B cell (primary cell): Measurements from ENCODE around the gene PDZD4. TPM values are rescaled to one million over a fixed set of nuclear protein-coding genes. Genes with fewer than 3 reads are reported as not detected.

Source experiments
- ATAC-seq: fragments of 200-7000 bp; cut with Tn5 transposase; one replicate; pipeline ENCODE4 v1.10.0; 2021; ENCODE audit warnings: low read depth, mild to moderate bottlenecking, moderate number of reproducible peaks, moderate library complexity
- CTCF ChIA-PET: fragments of 350-600 bp; sonication (Branson Sonifier 250); formaldehyde crosslinking; loops from one replicate; lab custom pipeline; 2021; ENCODE audit warnings: antibody characterized with exemption, inconsistent platforms; lab: Charles Lee
- POLR2A ChIA-PET: fragments of 350-600 bp; sonication (Branson Sonifier 250); formaldehyde crosslinking; loops from one replicate; lab custom pipeline; 2021; ENCODE audit warnings: antibody characterized with exemption; lab: Charles Lee
- DNase-seq: peaks from one replicate; pipeline ENCODE4 v3.0.0; 2013
- H2AFZ ChIP-seq: 2 replicates; pipeline ENCODE4 v1.6.1; 2012; ENCODE audit warnings: mild to moderate bottlenecking, low read depth, low read length; ENCODE audit not compliant: insufficient read depth, poor library complexity, severe bottlenecking
- H3K27ac ChIP-seq, 2 donors: 1 replicate in 1 of 2; 2 replicates in 1 of 2; pipeline ENCODE4 v1.5.1; 2012 to 2013; ENCODE audit warnings: low read length in 2 of 2, mild to moderate bottlenecking in 2 of 2, moderate library complexity in 1 of 2
- H3K27me3 ChIP-seq, 4 experiments: fragments of 200-600 bp in 1 of 4; sonication (generic) in 1 of 4; replicated peaks in 1 of 4; 1 replicate in 2 of 4; 2 replicates in 2 of 4; pipeline versions ENCODE4 v1.6.1 to v1.7.0; 2013 to 2016; ENCODE audit warnings: low read length in 3 of 4, mild to moderate bottlenecking in 2 of 4, mixed read lengths in 1 of 4, moderate library complexity in 1 of 4; ENCODE audit not compliant: insufficient read depth in 4 of 4, control insufficient read depth in 3 of 4; ENCODE audit errors: control extremely low read depth in 1 of 4
- H3K36me3 ChIP-seq, 2 experiments: replicated peaks in 1 of 2; 1 replicate in 1 of 2; 2 replicates in 1 of 2; pipeline versions ENCODE4 v1.6.1 to v1.7.1; 2013; ENCODE audit warnings: low read length in 1 of 2; ENCODE audit not compliant: insufficient read depth in 2 of 2, control insufficient read depth in 1 of 2; ENCODE audit errors: control extremely low read depth in 1 of 2, extremely low read depth in 1 of 2
- H3K4me1 ChIP-seq, 2 donors: fragments of 200-600 bp in 1 of 2; sonication (generic) in 1 of 2; 1 replicate in 1 of 2; 2 replicates in 1 of 2; pipeline versions ENCODE4 v1.5.1 to v1.6.1; 2013 to 2017; ENCODE audit warnings: low read length in 2 of 2; ENCODE audit not compliant: control insufficient read depth in 2 of 2, insufficient read depth in 2 of 2
- H3K4me2 ChIP-seq: replicated peaks from 2 replicates; pipeline ENCODE3; 2012; ENCODE audit warnings: mild to moderate bottlenecking, low read depth, low read length; ENCODE audit not compliant: poor library complexity, severe bottlenecking
- H3K4me3 ChIP-seq, 5 experiments: fragments of 200-600 bp in 1 of 5; sonication (generic) in 1 of 5; 1 replicate in 3 of 5; 2 replicates in 2 of 5; pipeline versions ENCODE4 v1.5.1 to v1.7.0; 2011 to 2016; ENCODE audit warnings: low read length in 4 of 5, mild to moderate bottlenecking in 4 of 5, low read depth in 2 of 5, control low read depth in 1 of 5, moderate library complexity in 1 of 5; ENCODE audit not compliant: insufficient read depth in 1 of 5; ENCODE audit errors: control extremely low read depth in 1 of 5, extremely low read depth in 1 of 5
- H3K79me2 ChIP-seq: fragments of 200-600 bp; sonication (generic); one replicate; pipeline ENCODE4 v1.6.0; 2016; ENCODE audit warnings: low read length; ENCODE audit not compliant: control insufficient read depth, insufficient read depth
- H3K9ac ChIP-seq: fragments of 200-600 bp; sonication (generic); 2 replicates; pipeline ENCODE4 v1.6.1; 2017; ENCODE audit warnings: mild to moderate bottlenecking, low read length, moderate library complexity
- H3K9me3 ChIP-seq, 3 donors: one replicate each; pipeline versions ENCODE4 v1.6.1 to v1.7.1; 2013; ENCODE audit warnings: low read length in 2 of 3; ENCODE audit not compliant: control insufficient read depth in 2 of 3, insufficient read depth in 1 of 3; ENCODE audit errors: control extremely low read depth in 1 of 3
- H4K20me1 ChIP-seq: 2 replicates; pipeline ENCODE4 v1.6.0; 2012; ENCODE audit warnings: mild to moderate bottlenecking, low read length; ENCODE audit not compliant: insufficient read depth, control insufficient read depth, poor library complexity, severe bottlenecking
- H3K27ac Mint-ChIP-seq: one replicate; pipeline ENCODE4 v1.8.0; 2021; ENCODE audit warnings: mixed read lengths
- H3K27me3 Mint-ChIP-seq: one replicate; pipeline ENCODE4 v1.8.0; 2021; ENCODE audit warnings: mixed read lengths
- H3K4me1 Mint-ChIP-seq: one replicate; pipeline ENCODE4 v1.8.0; 2021; ENCODE audit warnings: mixed read lengths
- H3K4me3 Mint-ChIP-seq: one replicate; pipeline ENCODE4 v1.8.0; 2021; ENCODE audit warnings: mixed read lengths
- H3K9me3 Mint-ChIP-seq: one replicate; pipeline ENCODE4 v1.8.0; 2022; ENCODE audit warnings: mixed read lengths; ENCODE audit not compliant: insufficient read depth
- CTCF ChIP-seq: fragments of 200-600 bp; IDR thresholded peaks from one replicate; pipeline ENCODE4 v1.8.0; 2022; ENCODE audit warnings: antibody characterized with exemption, mild to moderate bottlenecking
- EZH2 ChIP-seq: IDR thresholded peaks from 2 replicates; pipeline ENCODE4 v1.6.1; 2012; ENCODE audit warnings: borderline replicate concordance, low read depth, mild to moderate bottlenecking, moderate library complexity, low read length; ENCODE audit not compliant: insufficient read depth, poor library complexity, severe bottlenecking
- WGBS: methylation state at CpG from one replicate; pipeline ENCODE4 v1.1.5; 2013; ENCODE audit warnings: missing lambda C conversion rate; ENCODE audit not compliant: insufficient coverage; 5-methylcytosine and 5-hydroxymethylcytosine counted together
- intact Hi-C: fragments of 100-400 bp; cut with micrococcal nuclease; formaldehyde crosslinking; loops from one replicate; pipeline ENCODE4 v1.10.0; 2022
- polyA plus RNA-seq: library from polyadenylated mRNA; depleted of rRNA; stranded (reverse); fragments of >200 nt; gene quantifications from 2 replicates; pipeline ENCODE4 v1.2.3, GENCODE V29; 2012
- total RNA-seq, 2 donors: library from RNA; stranded (reverse); fragments of 120-200 nt in 1 of 2; gene quantifications; 1 replicate in 1 of 2; 2 replicates in 1 of 2; pipeline versions ENCODE4 v1.2.3 to v1.2.4, GENCODE V29; 2013 to 2022

The PDZD4 gene
- total and polyA plus RNA-seq, 2 donors (not counting 1 experiment from before 2014, with no cell fraction given), result 0.36 TPM; not detected in 1

GRCh38 chrX:153761863-153762262 lies 68.5 kb downstream of the PDZD4 start:
- no peaks in the 10 kb centered on the region for H3K9me3 Mint-ChIP-seq
- CTCF ChIA-PET, result interaction anchor here (0.9 to 3.9 kb wide), 2 partner anchors 25 to 186 kb away, joined by 3 to 35 read pairs; no protein-coding TSS in a partner anchor
- 90% methylated on average over 10 of the region's 15 CpGs for WGBS

GRCh38 chrX:153755136-153755535 lies 75.2 kb downstream of the PDZD4 start:
- POLR2A ChIA-PET, result no interaction called here
- Mint-ChIP-seq H3K4me1 (peaks cover 18% of the 10 kb centered on the region), H3K27me3 (no peaks in the 10 kb centered on the region), H3K9me3 (no peaks in the 10 kb centered on the region), H3K27ac (no peak overlapping the region), H3K4me3 (no peak overlapping the region)
- TF ChIP-seq CTCF (no peak), EZH2 (no peak)
- Histone ChIP-seq H3K27me3 (no peaks in the 10 kb centered on the region), H2AFZ (no peak overlapping the region), H3K9ac (no peak overlapping the region), H3K27ac (no peak overlapping the region), H3K79me2 (no peaks in the 10 kb centered on the region), H3K4me3 (no peak overlapping the region), H3K9me3 (no peaks in the 10 kb centered on the region), H3K4me2 (no peak overlapping the region), H3K4me1 (peaks cover 9 to 26% of the 10 kb centered on the region in 2 donors), H3K36me3 (no peaks in the 10 kb centered on the region), H4K20me1 (no peaks in the 10 kb centered on the region)
- intact Hi-C loops, result no loop called here
- CTCF ChIA-PET, result interaction anchor here (0.6 to 1.6 kb wide), 6 partner anchors 11 to 1225 kb away, joined by 3 to 5 read pairs (median 4); partner anchors contain the start of gene SLC6A8
- ATAC-seq, result no peak
- no CpG with 5 or more reads among the region's 1 CpG for WGBS
- no peak for DNase-seq

More at GRCh38 chrX:153761863-153762262, 68.5 kb downstream of the PDZD4 start:
- POLR2A ChIA-PET, result no interaction called here
- no peaks in the 10 kb centered on the region for H3K36me3 ChIP-seq
- no peak overlapping the region for H2AFZ ChIP-seq
- no peak overlapping the region for H3K27ac ChIP-seq
- H3K4me3 Mint-ChIP-seq, result no peak overlapping the region
- intact Hi-C loops, result no loop called here
- TF ChIP-seq CTCF (no peak), EZH2 (no peak)
- no peaks in the 10 kb centered on the region for H4K20me1 ChIP-seq
- ATAC-seq (no peak), DNase-seq (no peak)
- H3K27ac Mint-ChIP-seq, result no peak overlapping the region
- no peak overlapping the region for H3K4me3 ChIP-seq
- no peaks in the 10 kb centered on the region for H3K27me3 ChIP-seq
- H3K79me2 ChIP-seq, result no peaks in the 10 kb centered on the region
- no peaks in the 10 kb centered on the region for H3K9me3 ChIP-seq
- H3K4me1 ChIP-seq, result peaks cover 6 to 31% of the 10 kb centered on the region in 2 donors
- no peaks in the 10 kb centered on the region for H3K27me3 Mint-ChIP-seq
- no peak overlapping the region for H3K4me2 ChIP-seq
- H3K9ac ChIP-seq, result no peak overlapping the region
- H3K4me1 Mint-ChIP-seq, result peaks cover 23% of the 10 kb centered on the region

Other genes starting within 250 kb of the PDZD4 start
- gene CCNQ, start 231.4 kb downstream of the PDZD4 start, total RNA-seq, result 29.6 and 31.8 TPM in 2 replicates
- 40.8 and 66.0 TPM in 2 replicates for gene CCNQ, start 231.4 kb downstream of the PDZD4 start, polyA plus RNA-seq
- gene DUSP9, start 183.3 kb downstream of the PDZD4 start, total RNA-seq, result not detected in 2 replicates
- gene DUSP9, start 183.3 kb downstream of the PDZD4 start, polyA plus RNA-seq, result not detected in 2 replicates
- 0.99 TPM in 1 of 2 replicates, not detected in the other for gene PNCK, start 156.7 kb downstream of the PDZD4 start, total RNA-seq
- gene PNCK, start 156.7 kb downstream of the PDZD4 start, polyA plus RNA-seq, result 0.23 TPM in 1 of 2 replicates, not detected in the other
- 1.8 and 2.9 TPM in 2 replicates for gene SLC6A8, start 142.6 kb downstream of the PDZD4 start, total RNA-seq
- 0.49 and 1.3 TPM in 2 replicates for gene SLC6A8, start 142.6 kb downstream of the PDZD4 start, polyA plus RNA-seq
- 112 and 117 TPM in 2 replicates for gene BCAP31, start 106.2 kb downstream of the PDZD4 start, total RNA-seq
- gene BCAP31, start 106.2 kb downstream of the PDZD4 start, polyA plus RNA-seq, result 59.5 and 78.0 TPM in 2 replicates
- gene ABCD1, start 105.7 kb downstream of the PDZD4 start, total RNA-seq, result 9.7 and 10.9 TPM in 2 replicates
- gene ABCD1, start 105.7 kb downstream of the PDZD4 start, polyA plus RNA-seq, result 12.2 and 14.5 TPM in 2 replicates
- not detected in 2 replicates for gene PLXNB3, start 66.3 kb downstream of the PDZD4 start, total RNA-seq
- gene PLXNB3, start 66.3 kb downstream of the PDZD4 start, polyA plus RNA-seq, result 0.25 and 0.35 TPM in 2 replicates
- gene SRPK3, start 49.5 kb downstream of the PDZD4 start, total RNA-seq, result not detected in 2 replicates
- gene SRPK3, start 49.5 kb downstream of the PDZD4 start, polyA plus RNA-seq, result not detected in 2 replicates
- gene IDH3G, start 36.2 kb downstream of the PDZD4 start, total RNA-seq, result 58.5 and 62.8 TPM in 2 replicates
- 103 and 122 TPM in 2 replicates for gene IDH3G, start 36.2 kb downstream of the PDZD4 start, polyA plus RNA-seq
- 119 and 134 TPM in 2 replicates for gene SSR4, start 35.9 kb downstream of the PDZD4 start, total RNA-seq
- 169 and 297 TPM in 2 replicates for gene SSR4, start 35.9 kb downstream of the PDZD4 start, polyA plus RNA-seq
- gene L1CAM, start 55.6 kb upstream of the PDZD4 start, total RNA-seq, result 19.9 and 22.2 TPM in 2 replicates
- 8.9 and 9.4 TPM in 2 replicates for gene L1CAM, start 55.6 kb upstream of the PDZD4 start, polyA plus RNA-seq
- 0.53 TPM in 1 of 2 replicates, not detected in the other for gene AVPR2, start 74.1 kb upstream of the PDZD4 start, total RNA-seq
- 0.12 TPM in 1 of 2 replicates, not detected in the other for gene AVPR2, start 74.1 kb upstream of the PDZD4 start, polyA plus RNA-seq
- gene ARHGAP4, start 95.7 kb upstream of the PDZD4 start, total RNA-seq, result 242 TPM in 2 replicates
- 711 and 922 TPM in 2 replicates for gene ARHGAP4, start 95.7 kb upstream of the PDZD4 start, polyA plus RNA-seq
- 78.3 and 87.3 TPM in 2 replicates for gene NAA10, start 104.5 kb upstream of the PDZD4 start, total RNA-seq
- gene NAA10, start 104.5 kb upstream of the PDZD4 start, polyA plus RNA-seq, result 90.5 and 102 TPM in 2 replicates
- gene RENBP, start 114.1 kb upstream of the PDZD4 start, total RNA-seq, result 39.2 and 39.7 TPM in 2 replicates
- gene RENBP, start 114.1 kb upstream of the PDZD4 start, polyA plus RNA-seq, result 28.0 and 30.6 TPM in 2 replicates
- 57.7 and 59.4 TPM in 2 replicates for gene HCFC1, start 141.3 kb upstream of the PDZD4 start, total RNA-seq
- gene HCFC1, start 141.3 kb upstream of the PDZD4 start, polyA plus RNA-seq, result 32.1 and 37.7 TPM in 2 replicates
- 3.8 and 5.5 TPM in 2 replicates for gene TMEM187, start 142.2 kb upstream of the PDZD4 start, total RNA-seq
- 3.2 and 6.4 TPM in 2 replicates for gene TMEM187, start 142.2 kb upstream of the PDZD4 start, polyA plus RNA-seq
- gene IRAK1, start 189.4 kb upstream of the PDZD4 start, total RNA-seq, result 112 and 121 TPM in 2 replicates
- gene IRAK1, start 189.4 kb upstream of the PDZD4 start, polyA plus RNA-seq, result 96.9 and 118 TPM in 2 replicates